WTC11 (cell line): ENCODE measurements around the gene DNAJC3. TPM values are rescaled to one million over a fixed set of nuclear protein-coding genes. Genes with fewer than 3 reads are reported as not detected.

Experiments
- ATAC-seq: fragments of 200-7000 bp; cut with Tn5 transposase; 2 replicates; pipeline ENCODE4 v1.10.0; 2021; ENCODE audit warnings: mild to moderate bottlenecking, moderate library complexity
- CTCF ChIA-PET: fragments of 300-600 bp; sonication (Branson Sonifier 250); formaldehyde crosslinking; loops from one replicate; lab custom pipeline; 2021; ENCODE audit warnings: antibody characterized with exemption; lab: Charles Lee
- POLR2A ChIA-PET: fragments of 350-600 bp; sonication (Branson Sonifier 250); formaldehyde crosslinking; loops from one replicate; lab custom pipeline; 2021; ENCODE audit warnings: antibody characterized with exemption; lab: Charles Lee
- DNase-seq: peaks from one replicate; pipeline ENCODE4 v3.0.0; 2021; ENCODE audit warnings: low spot score
- H3K27ac Mint-ChIP-seq: 2 replicates; pipeline ENCODE4 v1.8.0; 2021; ENCODE audit warnings: mixed read lengths
- H3K27me3 Mint-ChIP-seq: 2 replicates; pipeline ENCODE4 v1.8.0; 2021; ENCODE audit warnings: low read depth, mild to moderate bottlenecking, moderate library complexity, mixed read lengths
- H3K36me3 Mint-ChIP-seq: 2 replicates; pipeline ENCODE4 v1.8.0; 2021; ENCODE audit warnings: mixed read lengths
- H3K4me1 Mint-ChIP-seq: 2 replicates; pipeline ENCODE4 v1.8.0; 2022; ENCODE audit warnings: mixed read lengths
- H3K4me3 Mint-ChIP-seq: 2 replicates; pipeline ENCODE4 v1.8.0; 2021; ENCODE audit warnings: mild to moderate bottlenecking, moderate library complexity, mixed read lengths
- H3K9me3 Mint-ChIP-seq: 2 replicates; pipeline ENCODE4 v1.8.0; 2021; ENCODE audit warnings: mixed read lengths
- EMX1 ChIP-seq: fragments of 250-450 bp; sonication (Bioruptor Pico); IDR thresholded peaks from 2 replicates; pipeline ENCODE4 v1.8.0; 2021; ENCODE audit warnings: mild to moderate bottlenecking
- FOXJ3 ChIP-seq: sonication (generic); formaldehyde crosslinking; IDR thresholded peaks from 2 replicates; pipeline ENCODE4 v1.9.0; 2021; ENCODE audit warnings: missing genetic modification reagents, mild to moderate bottlenecking, borderline replicate concordance
- FOXP1 ChIP-seq: sonication (generic); formaldehyde crosslinking; IDR thresholded peaks from 2 replicates; pipeline ENCODE4 v1.8.0; 2022; ENCODE audit warnings: missing genetic modification reagents, mild to moderate bottlenecking, moderate library complexity, borderline replicate concordance
- RELA ChIP-seq: sonication (generic); formaldehyde crosslinking; IDR thresholded peaks from 2 replicates; pipeline ENCODE4 v1.8.1; 2022; ENCODE audit warnings: missing genetic modification reagents, mild to moderate bottlenecking, borderline replicate concordance
- SOX15 ChIP-seq: fragments of 250-450 bp; sonication (Bioruptor Pico); IDR thresholded peaks from 2 replicates; pipeline ENCODE4 v1.9.0; 2021; ENCODE audit warnings: mild to moderate bottlenecking
- ZNF121 ChIP-seq: sonication (generic); formaldehyde crosslinking; IDR thresholded peaks from 2 replicates; pipeline ENCODE4 v1.8.0; 2023; ENCODE audit warnings: missing genetic modification reagents
- ZNF138 ChIP-seq: sonication (generic); formaldehyde crosslinking; conservative IDR thresholded peaks from 2 replicates; pipeline ENCODE4 v1.8.1; 2022; ENCODE audit warnings: mild to moderate bottlenecking, moderate library complexity, missing genetic modification reagents
- ZNF232 ChIP-seq: sonication (generic); formaldehyde crosslinking; IDR thresholded peaks from 2 replicates; pipeline ENCODE4 v1.8.0; 2022; ENCODE audit warnings: mild to moderate bottlenecking, missing genetic modification reagents
- ZNF317 ChIP-seq: sonication (generic); formaldehyde crosslinking; IDR thresholded peaks from 2 replicates; pipeline ENCODE4 v1.8.1; 2023; ENCODE audit warnings: low read depth, mild to moderate bottlenecking, moderate library complexity, missing genetic modification reagents, borderline replicate concordance
- total RNA-seq: library from RNA; stranded (reverse); gene quantifications from 3 replicates; pipeline ENCODE4 v1.2.3, GENCODE V29; 2021
- TF ChIP-seq, protein P1 (sequence below): fragments of 250-450 bp; sonication (Bioruptor Pico); IDR thresholded peaks from 2 replicates; pipeline ENCODE4 v1.9.0; 2021; ENCODE audit warnings: mild to moderate bottlenecking, borderline replicate concordance
- TF ChIP-seq, protein P2 (sequence below): sonication (generic); formaldehyde crosslinking; IDR thresholded peaks from 2 replicates; pipeline ENCODE4 v1.8.0; 2022; ENCODE audit warnings: mild to moderate bottlenecking, missing genetic modification reagents
- TF ChIP-seq, protein P3 (sequence below): sonication (generic); formaldehyde crosslinking; IDR thresholded peaks from 2 replicates; pipeline ENCODE4 v1.8.1; 2022; ENCODE audit warnings: missing genetic modification reagents, borderline replicate concordance
- TF ChIP-seq, protein P4 (sequence below): sonication (generic); formaldehyde crosslinking; IDR thresholded peaks from 2 replicates; pipeline ENCODE4 v1.8.1; 2022; ENCODE audit warnings: mild to moderate bottlenecking, moderate library complexity, missing genetic modification reagents
- TF ChIP-seq, protein P5 (sequence below): fragments of 250-450 bp; sonication (Bioruptor Pico); conservative IDR thresholded peaks from 2 replicates; pipeline ENCODE4 v1.9.0; 2021; ENCODE audit warnings: mild to moderate bottlenecking
- TF ChIP-seq, protein P6 (sequence below): fragments of 200-600 bp; IDR thresholded peaks from 2 replicates; pipeline ENCODE4 v1.8.0; 2022; ENCODE audit warnings: antibody characterized with exemption
- TF ChIP-seq, protein P7 (sequence below): sonication (generic); formaldehyde crosslinking; IDR thresholded peaks from 2 replicates; pipeline ENCODE4 v1.8.1; 2023; ENCODE audit warnings: mild to moderate bottlenecking, missing genetic modification reagents, borderline replicate concordance

The DNAJC3 gene
- total RNA-seq, 1 experiment from 2014 or later = 20.0 TPM

DNA sequence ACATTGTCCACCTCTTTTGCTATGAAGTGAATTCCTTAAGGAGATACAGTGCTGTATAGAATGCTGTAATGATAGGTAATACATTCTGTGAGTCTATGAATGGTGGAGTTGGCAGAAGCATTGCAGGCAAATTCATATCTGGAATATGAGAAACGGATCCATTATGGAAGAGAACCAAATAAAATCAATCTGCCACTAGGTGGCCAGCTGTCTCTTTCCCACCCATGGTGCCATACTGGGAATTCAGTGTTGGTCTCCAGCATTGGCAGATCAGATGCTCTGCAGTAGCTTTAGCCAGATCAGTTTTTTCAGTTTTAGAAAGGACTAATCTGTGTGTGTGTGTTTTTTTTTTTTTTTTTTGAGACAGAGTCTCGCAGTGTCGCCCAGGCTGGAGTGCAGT, 27.6 kb downstream of the DNAJC3 start:
- Mint-ChIP-seq H3K9me3 (no peaks in the 10 kb centered on the region), H3K4me3 (no peak overlapping the region), H3K27ac (no peak overlapping the region), H3K27me3 (no peaks in the 10 kb centered on the region), H3K36me3 (no peaks in the 10 kb centered on the region), H3K4me1 (peaks cover 6% of the 10 kb centered on the region)
- ATAC-seq (peak; percentile 67), DNase-seq (no peak)
- TF ChIP-seq EMX1 (CRISPR knock-in tag) (no peak), ZNF138 (CRISPR knock-in tag) (no peak), FOXP1 (CRISPR knock-in tag) (no peak), SOX15 (CRISPR knock-in tag) (no peak), RELA (CRISPR knock-in tag) (no peak), ZNF317 (CRISPR knock-in tag) (no peak), ZNF232 (CRISPR knock-in tag) (no peak), ZNF121 (no peak), FOXJ3 (CRISPR knock-in tag) (no peak)
- TF ChIP-seq, protein P1, sequence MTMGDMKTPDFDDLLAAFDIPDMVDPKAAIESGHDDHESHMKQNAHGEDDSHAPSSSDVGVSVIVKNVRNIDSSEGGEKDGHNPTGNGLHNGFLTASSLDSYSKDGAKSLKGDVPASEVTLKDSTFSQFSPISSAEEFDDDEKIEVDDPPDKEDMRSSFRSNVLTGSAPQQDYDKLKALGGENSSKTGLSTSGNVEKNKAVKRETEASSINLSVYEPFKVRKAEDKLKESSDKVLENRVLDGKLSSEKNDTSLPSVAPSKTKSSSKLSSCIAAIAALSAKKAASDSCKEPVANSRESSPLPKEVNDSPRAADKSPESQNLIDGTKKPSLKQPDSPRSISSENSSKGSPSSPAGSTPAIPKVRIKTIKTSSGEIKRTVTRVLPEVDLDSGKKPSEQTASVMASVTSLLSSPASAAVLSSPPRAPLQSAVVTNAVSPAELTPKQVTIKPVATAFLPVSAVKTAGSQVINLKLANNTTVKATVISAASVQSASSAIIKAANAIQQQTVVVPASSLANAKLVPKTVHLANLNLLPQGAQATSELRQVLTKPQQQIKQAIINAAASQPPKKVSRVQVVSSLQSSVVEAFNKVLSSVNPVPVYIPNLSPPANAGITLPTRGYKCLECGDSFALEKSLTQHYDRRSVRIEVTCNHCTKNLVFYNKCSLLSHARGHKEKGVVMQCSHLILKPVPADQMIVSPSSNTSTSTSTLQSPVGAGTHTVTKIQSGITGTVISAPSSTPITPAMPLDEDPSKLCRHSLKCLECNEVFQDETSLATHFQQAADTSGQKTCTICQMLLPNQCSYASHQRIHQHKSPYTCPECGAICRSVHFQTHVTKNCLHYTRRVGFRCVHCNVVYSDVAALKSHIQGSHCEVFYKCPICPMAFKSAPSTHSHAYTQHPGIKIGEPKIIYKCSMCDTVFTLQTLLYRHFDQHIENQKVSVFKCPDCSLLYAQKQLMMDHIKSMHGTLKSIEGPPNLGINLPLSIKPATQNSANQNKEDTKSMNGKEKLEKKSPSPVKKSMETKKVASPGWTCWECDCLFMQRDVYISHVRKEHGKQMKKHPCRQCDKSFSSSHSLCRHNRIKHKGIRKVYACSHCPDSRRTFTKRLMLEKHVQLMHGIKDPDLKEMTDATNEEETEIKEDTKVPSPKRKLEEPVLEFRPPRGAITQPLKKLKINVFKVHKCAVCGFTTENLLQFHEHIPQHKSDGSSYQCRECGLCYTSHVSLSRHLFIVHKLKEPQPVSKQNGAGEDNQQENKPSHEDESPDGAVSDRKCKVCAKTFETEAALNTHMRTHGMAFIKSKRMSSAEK (CRISPR knock-in tag) = no peak
- TF ChIP-seq, protein P2, sequence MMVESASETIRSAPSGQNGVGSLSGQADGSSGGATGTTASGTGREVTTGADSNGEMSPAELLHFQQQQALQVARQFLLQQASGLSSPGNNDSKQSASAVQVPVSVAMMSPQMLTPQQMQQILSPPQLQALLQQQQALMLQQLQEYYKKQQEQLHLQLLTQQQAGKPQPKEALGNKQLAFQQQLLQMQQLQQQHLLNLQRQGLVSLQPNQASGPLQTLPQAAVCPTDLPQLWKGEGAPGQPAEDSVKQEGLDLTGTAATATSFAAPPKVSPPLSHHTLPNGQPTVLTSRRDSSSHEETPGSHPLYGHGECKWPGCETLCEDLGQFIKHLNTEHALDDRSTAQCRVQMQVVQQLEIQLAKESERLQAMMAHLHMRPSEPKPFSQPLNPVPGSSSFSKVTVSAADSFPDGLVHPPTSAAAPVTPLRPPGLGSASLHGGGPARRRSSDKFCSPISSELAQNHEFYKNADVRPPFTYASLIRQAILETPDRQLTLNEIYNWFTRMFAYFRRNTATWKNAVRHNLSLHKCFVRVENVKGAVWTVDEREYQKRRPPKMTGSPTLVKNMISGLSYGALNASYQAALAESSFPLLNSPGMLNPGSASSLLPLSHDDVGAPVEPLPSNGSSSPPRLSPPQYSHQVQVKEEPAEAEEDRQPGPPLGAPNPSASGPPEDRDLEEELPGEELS (CRISPR knock-in tag) = no peak
- TF ChIP-seq, protein P3, sequence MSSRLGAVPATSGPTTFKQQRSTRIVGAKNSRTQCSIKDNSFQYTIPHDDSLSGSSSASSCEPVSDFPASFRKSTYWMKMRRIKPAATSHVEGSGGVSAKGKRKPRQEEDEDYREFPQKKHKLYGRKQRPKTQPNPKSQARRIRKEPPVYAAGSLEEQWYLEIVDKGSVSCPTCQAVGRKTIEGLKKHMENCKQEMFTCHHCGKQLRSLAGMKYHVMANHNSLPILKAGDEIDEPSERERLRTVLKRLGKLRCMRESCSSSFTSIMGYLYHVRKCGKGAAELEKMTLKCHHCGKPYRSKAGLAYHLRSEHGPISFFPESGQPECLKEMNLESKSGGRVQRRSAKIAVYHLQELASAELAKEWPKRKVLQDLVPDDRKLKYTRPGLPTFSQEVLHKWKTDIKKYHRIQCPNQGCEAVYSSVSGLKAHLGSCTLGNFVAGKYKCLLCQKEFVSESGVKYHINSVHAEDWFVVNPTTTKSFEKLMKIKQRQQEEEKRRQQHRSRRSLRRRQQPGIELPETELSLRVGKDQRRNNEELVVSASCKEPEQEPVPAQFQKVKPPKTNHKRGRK (CRISPR knock-in tag) = no peak
- TF ChIP-seq, protein P4, sequence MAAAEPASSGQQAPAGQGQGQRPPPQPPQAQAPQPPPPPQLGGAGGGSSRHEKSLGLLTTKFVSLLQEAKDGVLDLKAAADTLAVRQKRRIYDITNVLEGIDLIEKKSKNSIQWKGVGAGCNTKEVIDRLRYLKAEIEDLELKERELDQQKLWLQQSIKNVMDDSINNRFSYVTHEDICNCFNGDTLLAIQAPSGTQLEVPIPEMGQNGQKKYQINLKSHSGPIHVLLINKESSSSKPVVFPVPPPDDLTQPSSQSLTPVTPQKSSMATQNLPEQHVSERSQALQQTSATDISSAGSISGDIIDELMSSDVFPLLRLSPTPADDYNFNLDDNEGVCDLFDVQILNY (CRISPR knock-in tag) = no peak
- TF ChIP-seq, protein P5, sequence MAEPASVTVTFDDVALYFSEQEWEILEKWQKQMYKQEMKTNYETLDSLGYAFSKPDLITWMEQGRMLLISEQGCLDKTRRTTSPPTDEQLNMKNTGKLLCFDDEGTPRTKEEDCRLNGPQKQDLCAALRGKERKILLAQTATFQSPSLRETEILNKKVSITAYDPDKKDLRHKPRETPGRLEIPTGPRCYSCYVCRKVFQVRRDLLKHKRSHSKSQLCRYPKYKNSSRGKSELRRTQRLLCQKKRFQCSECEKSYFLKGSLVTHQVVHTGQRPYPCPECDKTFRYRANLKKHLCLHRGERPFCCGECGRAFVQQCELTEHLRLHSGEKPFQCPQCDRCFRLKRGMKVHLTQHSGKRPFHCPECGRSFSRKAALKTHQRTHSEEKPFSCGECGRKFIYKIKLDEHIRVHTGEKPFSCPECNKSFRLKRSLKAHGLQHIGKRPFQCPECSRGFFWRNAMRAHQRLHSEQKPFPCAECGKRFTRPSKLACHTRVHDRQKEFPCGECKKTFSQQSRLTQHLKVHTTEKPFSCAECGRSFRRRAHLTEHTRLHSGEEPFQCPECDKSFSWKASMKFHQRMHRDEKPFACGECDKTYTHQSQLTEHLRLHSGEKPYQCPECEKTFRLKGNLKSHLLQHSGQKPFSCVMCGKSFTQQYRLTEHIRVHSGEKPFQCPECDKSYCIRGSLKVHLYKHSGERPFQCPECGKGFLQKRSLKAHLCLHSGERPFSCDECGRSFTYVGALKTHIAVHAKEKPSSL (CRISPR knock-in tag) = no peak
- TF ChIP-seq, protein P6, sequence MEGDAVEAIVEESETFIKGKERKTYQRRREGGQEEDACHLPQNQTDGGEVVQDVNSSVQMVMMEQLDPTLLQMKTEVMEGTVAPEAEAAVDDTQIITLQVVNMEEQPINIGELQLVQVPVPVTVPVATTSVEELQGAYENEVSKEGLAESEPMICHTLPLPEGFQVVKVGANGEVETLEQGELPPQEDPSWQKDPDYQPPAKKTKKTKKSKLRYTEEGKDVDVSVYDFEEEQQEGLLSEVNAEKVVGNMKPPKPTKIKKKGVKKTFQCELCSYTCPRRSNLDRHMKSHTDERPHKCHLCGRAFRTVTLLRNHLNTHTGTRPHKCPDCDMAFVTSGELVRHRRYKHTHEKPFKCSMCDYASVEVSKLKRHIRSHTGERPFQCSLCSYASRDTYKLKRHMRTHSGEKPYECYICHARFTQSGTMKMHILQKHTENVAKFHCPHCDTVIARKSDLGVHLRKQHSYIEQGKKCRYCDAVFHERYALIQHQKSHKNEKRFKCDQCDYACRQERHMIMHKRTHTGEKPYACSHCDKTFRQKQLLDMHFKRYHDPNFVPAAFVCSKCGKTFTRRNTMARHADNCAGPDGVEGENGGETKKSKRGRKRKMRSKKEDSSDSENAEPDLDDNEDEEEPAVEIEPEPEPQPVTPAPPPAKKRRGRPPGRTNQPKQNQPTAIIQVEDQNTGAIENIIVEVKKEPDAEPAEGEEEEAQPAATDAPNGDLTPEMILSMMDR = no peak
- TF ChIP-seq, protein P7, sequence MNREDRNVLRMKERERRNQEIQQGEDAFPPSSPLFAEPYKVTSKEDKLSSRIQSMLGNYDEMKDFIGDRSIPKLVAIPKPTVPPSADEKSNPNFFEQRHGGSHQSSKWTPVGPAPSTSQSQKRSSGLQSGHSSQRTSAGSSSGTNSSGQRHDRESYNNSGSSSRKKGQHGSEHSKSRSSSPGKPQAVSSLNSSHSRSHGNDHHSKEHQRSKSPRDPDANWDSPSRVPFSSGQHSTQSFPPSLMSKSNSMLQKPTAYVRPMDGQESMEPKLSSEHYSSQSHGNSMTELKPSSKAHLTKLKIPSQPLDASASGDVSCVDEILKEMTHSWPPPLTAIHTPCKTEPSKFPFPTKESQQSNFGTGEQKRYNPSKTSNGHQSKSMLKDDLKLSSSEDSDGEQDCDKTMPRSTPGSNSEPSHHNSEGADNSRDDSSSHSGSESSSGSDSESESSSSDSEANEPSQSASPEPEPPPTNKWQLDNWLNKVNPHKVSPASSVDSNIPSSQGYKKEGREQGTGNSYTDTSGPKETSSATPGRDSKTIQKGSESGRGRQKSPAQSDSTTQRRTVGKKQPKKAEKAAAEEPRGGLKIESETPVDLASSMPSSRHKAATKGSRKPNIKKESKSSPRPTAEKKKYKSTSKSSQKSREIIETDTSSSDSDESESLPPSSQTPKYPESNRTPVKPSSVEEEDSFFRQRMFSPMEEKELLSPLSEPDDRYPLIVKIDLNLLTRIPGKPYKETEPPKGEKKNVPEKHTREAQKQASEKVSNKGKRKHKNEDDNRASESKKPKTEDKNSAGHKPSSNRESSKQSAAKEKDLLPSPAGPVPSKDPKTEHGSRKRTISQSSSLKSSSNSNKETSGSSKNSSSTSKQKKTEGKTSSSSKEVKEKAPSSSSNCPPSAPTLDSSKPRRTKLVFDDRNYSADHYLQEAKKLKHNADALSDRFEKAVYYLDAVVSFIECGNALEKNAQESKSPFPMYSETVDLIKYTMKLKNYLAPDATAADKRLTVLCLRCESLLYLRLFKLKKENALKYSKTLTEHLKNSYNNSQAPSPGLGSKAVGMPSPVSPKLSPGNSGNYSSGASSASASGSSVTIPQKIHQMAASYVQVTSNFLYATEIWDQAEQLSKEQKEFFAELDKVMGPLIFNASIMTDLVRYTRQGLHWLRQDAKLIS (CRISPR knock-in tag) = no peak
- POLR2A ChIA-PET = interaction anchor here (0.7 kb wide), 1 partner anchor 1234 kb away, joined by 5 read pairs; no protein-coding TSS in a partner anchor
- CTCF ChIA-PET = interaction anchor here (0.6 to 2.3 kb wide), 17 partner anchors 9 to 593 kb away, joined by 3 to 15 read pairs (median 3); no protein-coding TSS in a partner anchor
